ENCODE data around the gene CUTA. TPM values are rescaled to one million over a fixed set of nuclear protein-coding genes. Genes with fewer than 3 reads are reported as not detected.

The CUTA gene
- total and polyA plus RNA-seq, 2 of the 13 experiments (the other 11 are each of a cell fraction or from before 2014, with no cell fraction given): 170 to 180 TPM

DNA sequence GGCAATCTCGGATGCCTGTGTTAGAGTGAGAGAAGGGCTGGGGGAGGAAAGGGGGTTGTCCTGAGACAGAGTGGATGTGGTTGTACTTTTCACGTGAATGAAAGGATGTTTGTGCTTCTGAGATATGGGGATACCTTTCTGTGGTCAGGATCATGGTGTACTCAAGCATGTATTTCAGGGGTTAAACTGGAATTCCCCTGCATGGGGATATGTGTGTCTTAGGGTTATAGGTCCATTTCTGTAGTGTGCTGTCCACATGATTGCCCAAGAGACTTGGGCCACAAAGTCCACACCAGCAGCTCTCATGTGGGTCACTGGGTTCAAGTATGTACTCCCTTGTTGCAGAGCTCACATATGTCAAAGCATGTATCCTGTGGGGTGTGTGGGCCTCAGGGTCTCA lies 12.4 kb upstream of the CUTA start (continued):
- TF ChIP-seq CSRNP1 (CRISPR knock-in tag; IDR thresholded peaks at IDR 0.05): no peak

- Histone ChIP-seq H3K9ac (ENCODE audit: insufficient read depth, low read depth, low read length) (no peak overlapping the region), H3K27me3 (ENCODE audit: control insufficient read depth in 1 of 2, insufficient read depth in 2 of 2, low read length in 2 of 2) (no peaks in the 10 kb centered on the region; a peak in 1 of 5 replicates), H3K9me3 (ENCODE audit: low read length) (no peaks in the 10 kb centered on the region), H2AFZ (ENCODE audit: low read length) (no peak overlapping the region), H4K20me1 (ENCODE audit: insufficient read depth, low read length) (no peaks in the 10 kb centered on the region), H3K4me3 (replicated peaks in 1 of 3; ENCODE audit: insufficient read depth in 1 of 3, low read depth in 2 of 3, low read length in 3 of 3) (no peak overlapping the region), H3K27ac (ENCODE audit: extremely low read length, insufficient read depth, low read length) (no peak overlapping the region), H3K36me3 (replicated peaks in 1 of 2; ENCODE audit: control insufficient read depth in 1 of 2, insufficient read depth in 2 of 2, low read length in 2 of 2) (no peaks in the 10 kb centered on the region), H3K4me1 (ENCODE audit: insufficient read depth, low read length) (peaks cover 51% of the 10 kb centered on the region), H3K79me2 (ENCODE audit: insufficient read depth, low read length) (no peaks in the 10 kb centered on the region), H3K4me2 (ENCODE audit: low read depth, low read length) (no peak overlapping the region)
- FAIRE-seq: no peak
- CTCF ChIA-PET (ENCODE audit: low intra/inter-chr PET ratio, low total read pairs): no interaction called here
- intact Hi-C loops (cut with micrococcal nuclease; ENCODE audit: unreplicated experiment): no loop called here
- no peak for ATAC-seq
- DNase-seq (ENCODE audit: low spot score): no peak
- TF ChIP-seq UBTF (CRISPR knock-in tag; IDR thresholded peaks at IDR 0.05): no peak
- POLR2A ChIA-PET: interaction anchor here (1.8 to 3.5 kb wide), 2 partner anchors 11 to 25 kb away, joined by 17 to 23 read pairs; partner anchors contain the start of genes CUTA, SYNGAP1 and ZBTB9
- in situ Hi-C loops (cut with HindIII; ENCODE audit: extremely low pct_ligation_motif_present, low pct_unique_long_range_greater_than_20kb): no loop called here
- BruUV-seq (replicated peaks): no TSS peak
- 10% methylated on average over 2 of the region's 2 CpGs for WGBS (ENCODE audit: low lambda C conversion rate)
Measured at GRCh38 chr6:33429750-33430052, 11.8 kb upstream of the CUTA start.

Measured in HepG2 (cell line).